A172 (cell line): ENCODE measurements around the gene AFF1. TPM values are rescaled to one million over a fixed set of nuclear protein-coding genes. Genes with fewer than 3 reads are reported as not detected.
A peak's percentile ranks its signal among the peaks of the same experiment; 100 is the strongest.
"Not testable (repeated sequence)": the region's sequence is repeated elsewhere in the genome, so short reads cannot be mapped to it uniquely, and the experiment has no call there.

Experiments used
- DNase-seq: peaks from one replicate; pipeline ENCODE4 v3.0.0-alpha.2; 2015; ENCODE audit warnings: low spot score
- total RNA-seq: library from RNA; depleted of rRNA; stranded (reverse); fragments of >200 nt; shearing (Covaris generic); gene quantifications from 2 replicates; pipeline ENCODE4 v1.2.3, GENCODE V29; 2014

AFF1 gene
- total RNA-seq, 1 experiment from 2014 or later, result 5.8 TPM

DNA sequence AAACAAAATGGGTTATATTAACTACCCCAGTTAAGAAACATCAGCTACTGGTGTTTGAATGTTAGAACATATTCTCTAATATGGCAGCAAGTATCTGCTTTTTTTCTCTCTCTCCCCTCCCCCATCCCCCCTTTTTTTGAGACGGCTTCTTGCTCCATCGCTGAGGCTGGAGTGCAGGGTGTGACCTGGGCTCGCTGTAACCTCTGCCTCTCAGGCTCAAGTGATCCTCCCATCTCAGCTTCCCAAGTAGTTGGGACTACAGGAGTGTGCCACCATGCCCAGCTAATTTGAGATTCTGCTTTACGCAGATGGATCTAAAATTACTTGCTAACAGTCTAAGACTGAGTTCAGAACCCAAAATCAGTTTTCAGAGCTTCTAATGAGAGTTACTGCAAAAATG, 101.9 kb downstream of the AFF1 start:
- no peak for DNase-seq

- not testable (repeated sequence) for DNase-seq
These were observed 102.4 kb downstream of the AFF1 start for GRCh38 chr4:87037171-87037570.

DNA sequence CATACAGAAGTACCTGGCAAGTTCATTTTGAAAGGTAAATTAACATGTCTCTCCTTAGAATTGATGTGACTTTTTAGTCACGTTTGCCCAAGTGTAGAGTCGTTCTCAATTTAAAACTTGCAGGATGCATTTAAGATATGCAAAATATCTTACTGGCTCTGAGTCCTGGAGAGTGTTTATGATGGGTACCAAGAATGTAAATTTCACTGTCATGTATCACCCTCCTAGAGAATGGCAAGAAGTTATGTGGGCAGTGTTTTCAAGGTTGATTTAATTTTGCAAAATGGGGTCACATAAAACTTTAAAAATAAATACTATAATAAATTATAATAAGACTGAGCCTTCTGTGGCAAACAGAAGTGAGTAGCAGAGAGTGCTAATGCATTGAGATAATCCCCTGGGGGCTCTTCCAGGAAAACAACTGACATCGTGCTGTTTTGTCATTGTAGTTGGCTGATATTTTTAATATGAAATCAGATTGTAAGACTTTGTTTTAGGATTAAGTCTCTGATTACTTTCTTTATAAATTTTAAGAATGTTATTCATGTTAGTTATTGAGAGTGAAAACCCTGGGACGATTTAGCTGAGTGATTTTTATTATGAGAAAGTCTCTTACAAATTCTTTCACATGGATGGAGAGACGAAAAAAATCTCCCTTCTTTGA, 103.0 kb downstream of the AFF1 start:
- no peak for DNase-seq

- peak; percentile 90 for DNase-seq
These were observed 104.2 kb downstream of the AFF1 start for GRCh38 chr4:87038837-87039615.

- no peak for DNase-seq
These were observed 106.3 kb downstream of the AFF1 start for GRCh38 chr4:87041141-87041540.

GRCh38 chr4:87042221-87042620, 107.4 kb downstream of the AFF1 start:
- DNase-seq, result no peak

GRCh38 chr4:87042986-87043820, 108.4 kb downstream of the AFF1 start:
- no peak for DNase-seq

DNA sequence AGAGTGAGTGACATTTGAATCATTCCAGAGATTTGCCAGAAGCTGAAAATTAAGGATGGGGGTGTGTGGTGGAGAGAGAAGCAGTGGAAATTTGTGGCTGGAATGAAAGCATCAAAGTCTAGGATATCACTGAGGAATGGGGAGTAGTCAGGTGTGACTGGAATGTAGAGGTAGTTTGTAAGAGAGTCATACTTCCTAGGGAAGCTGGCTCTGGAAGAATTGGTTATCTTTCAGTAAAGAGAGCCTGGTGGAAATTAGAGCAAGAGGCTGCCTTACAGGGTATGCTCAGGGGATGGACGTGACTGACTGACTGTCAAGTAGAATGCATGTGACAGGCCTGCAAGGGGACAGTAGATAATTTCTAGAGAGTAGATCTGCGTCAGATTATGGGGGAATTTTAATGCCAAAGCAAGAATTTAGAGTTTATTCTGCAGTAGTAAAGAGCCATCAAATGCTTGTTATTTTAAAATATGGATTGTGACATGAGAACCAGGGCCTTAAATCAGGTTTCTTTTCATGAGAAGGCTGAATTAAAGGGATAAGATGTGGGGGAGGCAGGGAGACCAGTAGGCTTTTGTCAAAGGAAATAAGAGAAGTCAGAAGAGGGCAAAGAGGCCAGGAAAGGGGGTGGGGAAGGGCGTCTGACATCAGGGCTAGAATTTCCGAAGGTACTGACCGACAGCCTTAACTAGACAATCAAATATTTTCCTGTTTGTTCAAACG, 109.9 kb downstream of the AFF1 start:
- no peak for DNase-seq

GRCh38 chr4:87045234-87045558, 110.4 kb downstream of the AFF1 start:
- no peak for DNase-seq

DNA sequence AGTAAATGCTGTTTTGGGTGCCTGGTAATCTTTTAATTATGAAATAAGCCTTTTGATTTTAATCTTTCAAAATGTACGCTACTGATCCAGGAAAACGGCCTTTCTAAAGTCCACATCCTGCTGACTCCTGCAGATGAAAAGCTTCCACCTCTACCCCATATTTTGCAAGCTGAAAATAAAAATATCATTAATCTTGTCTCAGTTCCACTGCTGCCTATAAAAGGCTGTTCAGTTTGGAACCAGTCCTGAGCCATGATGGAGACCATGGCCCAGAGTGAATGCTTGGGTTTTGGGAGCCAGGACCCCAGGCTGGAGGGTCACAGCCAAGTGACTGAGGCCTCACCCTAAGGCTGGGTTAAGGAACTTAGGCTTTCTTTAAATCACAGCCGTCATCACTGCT, 110.8 kb downstream of the AFF1 start:
- DNase-seq, result no peak

DNA sequence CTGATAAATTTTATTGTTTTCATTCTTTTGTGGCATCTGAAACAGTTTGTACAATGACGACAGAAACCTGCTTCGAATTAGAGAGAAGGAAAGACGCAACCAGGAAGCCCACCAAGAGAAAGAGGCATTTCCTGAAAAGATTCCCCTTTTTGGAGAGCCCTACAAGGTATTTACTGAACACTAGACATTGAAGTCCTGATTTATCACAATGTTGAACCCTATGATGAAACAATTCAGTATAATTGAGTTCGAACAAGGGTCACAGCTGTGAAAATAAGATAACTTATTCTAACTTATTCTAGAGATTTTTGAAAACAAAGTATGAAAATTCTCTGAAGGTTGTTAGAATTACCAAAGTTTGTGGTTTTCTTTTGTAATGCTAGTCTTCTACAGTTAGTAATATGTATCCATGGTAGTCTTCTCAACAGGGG, 111.3 kb downstream of the AFF1 start:
- DNase-seq, result no peak

- DNase-seq, result no peak
These were observed 112.5 kb downstream of the AFF1 start for GRCh38 chr4:87047281-87047798.

- DNase-seq, result no peak
These were observed 114.7 kb downstream of the AFF1 start for GRCh38 chr4:87049508-87049907.

GRCh38 chr4:87050596-87050995, 115.8 kb downstream of the AFF1 start:
- no peak for DNase-seq

GRCh38 chr4:87051121-87051713, 116.4 kb downstream of the AFF1 start:
- DNase-seq, result no peak

GRCh38 chr4:87052615-87053014, 117.8 kb downstream of the AFF1 start:
- no peak for DNase-seq

GRCh38 chr4:87053176-87053658, 118.4 kb downstream of the AFF1 start:
- no peak for DNase-seq

GRCh38 chr4:87053802-87054767, 119.3 kb downstream of the AFF1 start:
- no peak for DNase-seq

DNA sequence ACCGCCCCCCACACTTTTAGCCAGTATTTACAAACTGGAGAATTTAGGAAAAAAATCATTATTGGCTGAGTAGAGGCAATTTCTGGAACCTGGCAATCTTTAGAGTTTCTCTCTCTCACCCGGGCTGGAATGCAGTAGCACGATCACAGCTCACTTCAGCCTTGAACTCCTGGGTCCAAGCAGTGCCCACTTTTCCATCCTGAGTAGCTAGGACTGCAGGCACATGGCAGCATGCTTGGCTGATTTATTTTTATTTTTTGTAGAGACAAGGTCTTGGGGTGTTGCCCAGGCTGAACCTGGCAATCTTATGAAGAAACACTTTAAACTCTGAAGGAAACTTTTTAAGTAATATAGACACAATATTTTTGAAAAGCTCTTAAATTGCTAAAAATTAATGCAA, 120.1 kb downstream of the AFF1 start:
- DNase-seq, result no peak

GRCh38 chr4:87055311-87055710, 120.5 kb downstream of the AFF1 start:
- no peak for DNase-seq
